ENCODE data around the gene TMEM92.

- TF ChIP-seq CTCF (optimal IDR thresholded peaks at IDR 0.05 in 1 of 3, IDR thresholded peaks at IDR 0.05 in 1 of 3, conservative IDR thresholded peaks at IDR 0.05 in 1 of 3; ENCODE audit: extremely low read depth in 1 of 3, insufficient read depth in 2 of 3, low read length in 3 of 3) (no peak), EZH2 (IDR thresholded peaks at IDR 0.05; ENCODE audit: low read length) (no peak)
These were observed 14.6 kb upstream of the TMEM92 start for GRCh38 chr17:50259477-50260324.

Measured in keratinocyte (primary cell).